22Rv1 (cell line): ENCODE results near the gene SMPDL3A.

ENCODE experiments used
- H3K27ac ChIP-seq: fragments of 450-650 bp; 2 replicates; pipeline ENCODE4 v1.5.1; 2017
- ZFX ChIP-seq: fragments of 450-650 bp; IDR thresholded peaks from 2 replicates; pipeline ENCODE4 v1.6.1; 2017; ENCODE audit warnings: antibody characterized with exemption, borderline replicate concordance
- TF ChIP-seq, protein P1 (sequence below): fragments of 450-650 bp; IDR thresholded peaks from 2 replicates; pipeline ENCODE4 v1.5.1; 2017; ENCODE audit warnings: mild to moderate bottlenecking

Gene SMPDL3A

GRCh38 chr6:122778985-122779661 is 9.9 kb upstream of the SMPDL3A start:
- H3K27ac ChIP-seq = no peak overlapping the region
- TF ChIP-seq ZFX = no peak
- TF ChIP-seq, protein P1, sequence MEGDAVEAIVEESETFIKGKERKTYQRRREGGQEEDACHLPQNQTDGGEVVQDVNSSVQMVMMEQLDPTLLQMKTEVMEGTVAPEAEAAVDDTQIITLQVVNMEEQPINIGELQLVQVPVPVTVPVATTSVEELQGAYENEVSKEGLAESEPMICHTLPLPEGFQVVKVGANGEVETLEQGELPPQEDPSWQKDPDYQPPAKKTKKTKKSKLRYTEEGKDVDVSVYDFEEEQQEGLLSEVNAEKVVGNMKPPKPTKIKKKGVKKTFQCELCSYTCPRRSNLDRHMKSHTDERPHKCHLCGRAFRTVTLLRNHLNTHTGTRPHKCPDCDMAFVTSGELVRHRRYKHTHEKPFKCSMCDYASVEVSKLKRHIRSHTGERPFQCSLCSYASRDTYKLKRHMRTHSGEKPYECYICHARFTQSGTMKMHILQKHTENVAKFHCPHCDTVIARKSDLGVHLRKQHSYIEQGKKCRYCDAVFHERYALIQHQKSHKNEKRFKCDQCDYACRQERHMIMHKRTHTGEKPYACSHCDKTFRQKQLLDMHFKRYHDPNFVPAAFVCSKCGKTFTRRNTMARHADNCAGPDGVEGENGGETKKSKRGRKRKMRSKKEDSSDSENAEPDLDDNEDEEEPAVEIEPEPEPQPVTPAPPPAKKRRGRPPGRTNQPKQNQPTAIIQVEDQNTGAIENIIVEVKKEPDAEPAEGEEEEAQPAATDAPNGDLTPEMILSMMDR = no peak

GRCh38 chr6:122779667-122780066 is 9.4 kb upstream of the SMPDL3A start, which contains the start of gene FABP7:
Gene FABP7, plus strand, starts transcription at chr6:122779716. Its CDS starts 79 bp downstream, at chr6:122779795.
- TF ChIP-seq, protein P1 = no peak
- no peak for TF ChIP-seq ZFX
- H3K27ac ChIP-seq = no peak within 1 kb of the TSS

DNA sequence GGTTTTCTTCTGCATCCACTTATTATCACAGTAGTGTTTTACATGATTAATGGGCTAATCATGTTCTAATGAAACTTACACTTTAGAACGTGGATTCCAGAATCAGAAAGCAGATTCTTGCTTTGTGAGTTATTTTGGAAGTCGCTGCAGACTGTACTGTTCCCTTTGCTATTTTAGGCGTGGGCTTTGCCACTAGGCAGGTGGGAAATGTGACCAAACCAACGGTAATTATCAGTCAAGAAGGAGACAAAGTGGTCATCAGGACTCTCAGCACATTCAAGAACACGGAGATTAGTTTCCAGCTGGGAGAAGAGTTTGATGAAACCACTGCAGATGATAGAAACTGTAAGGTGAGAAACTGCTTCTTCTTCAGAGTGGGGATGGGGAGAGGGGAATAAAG is 8.9 kb upstream of the SMPDL3A start:
- no peak overlapping the region for H3K27ac ChIP-seq
- TF ChIP-seq ZFX = no peak
- TF ChIP-seq, protein P1 = no peak

DNA sequence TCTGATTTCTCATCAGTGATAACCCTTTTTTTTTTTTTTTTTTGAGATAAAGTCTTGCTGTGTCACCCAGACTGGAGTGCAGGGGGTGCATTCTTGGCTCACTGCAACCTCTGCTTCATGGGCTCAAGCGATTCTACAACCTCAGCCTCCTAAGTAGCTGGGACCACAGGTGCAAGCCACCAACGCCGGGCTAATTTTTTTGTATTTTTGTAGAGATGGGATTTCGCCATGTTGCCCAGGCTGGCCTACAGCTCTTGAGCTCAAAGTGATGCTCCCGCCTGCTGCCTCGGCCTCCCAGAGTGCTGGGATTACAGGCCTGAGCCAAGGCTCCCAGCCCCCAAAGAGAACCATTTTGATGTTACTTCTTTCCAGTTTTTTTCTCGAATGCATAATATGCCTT is 7.3 kb upstream of the SMPDL3A start:
- H3K27ac ChIP-seq = no peak overlapping the region
- TF ChIP-seq, protein P1 = no peak
- TF ChIP-seq ZFX = no peak

GRCh38 chr6:122783401-122783800 is 5.7 kb upstream of the SMPDL3A start:
- TF ChIP-seq ZFX = no peak
- TF ChIP-seq, protein P1 = no peak
- no peak overlapping the region for H3K27ac ChIP-seq

DNA sequence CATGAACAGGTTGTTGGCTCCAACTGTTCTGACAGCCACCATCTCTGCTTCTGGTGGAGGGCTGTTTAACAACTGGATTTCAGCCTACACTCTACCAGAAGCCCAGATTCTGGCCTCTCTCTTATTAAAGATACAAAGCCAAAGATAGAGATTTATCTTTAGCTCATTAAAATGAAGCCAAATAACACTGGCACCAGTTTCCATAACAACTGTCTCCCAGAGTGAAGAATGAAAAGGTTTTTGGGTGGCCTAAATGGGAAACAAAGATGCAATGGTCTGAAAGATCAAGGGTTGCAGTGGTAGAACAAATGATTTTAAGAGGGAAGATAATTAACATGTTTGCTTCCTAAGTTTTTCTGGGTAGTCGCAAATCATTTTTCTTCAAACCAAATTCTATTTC is 3.2 kb upstream of the SMPDL3A start:
- TF ChIP-seq, protein P1 = no peak
- no peak for TF ChIP-seq ZFX
- H3K27ac ChIP-seq = 0 out of 2 replicates have a peak overlapping the region, but pooled peaks have one; percentile 8

- peak overlapping the region; percentile 97 for H3K27ac ChIP-seq
Measured at GRCh38 chr6:122787721-122788120, 1.3 kb upstream of the SMPDL3A start.

GRCh38 chr6:122788208-122788607 is 850 bp upstream of the SMPDL3A start:
- TF ChIP-seq, protein P1 = no peak
- no peak for TF ChIP-seq ZFX
- H3K27ac ChIP-seq = peak overlapping the region; percentile 97

More at GRCh38 chr6:122787721-122788120, 1.3 kb upstream of the SMPDL3A start:
- no peak for TF ChIP-seq ZFX
